Activated naive CD4-positive, alpha-beta T cell treated with anti-CD3 and anti-CD28 coated beads for 36 hours (primary cell): ENCODE results near the gene NACC2. TPM values are rescaled to one million over a fixed set of nuclear protein-coding genes. Genes with fewer than 3 reads are reported as not detected.

Experiments used
- CTCF ChIA-PET: fragments of 350-600 bp; sonication (Branson Sonifier 250); formaldehyde crosslinking; loops from one replicate; lab custom pipeline; 2021; ENCODE audit warnings: antibody characterized with exemption; lab: Charles Lee
- DNase-seq: peaks from one replicate; pipeline ENCODE4 v3.0.0-alpha.2; 2020
- H3K27ac Mint-ChIP-seq: one replicate; pipeline ENCODE4 v1.8.0; 2021; ENCODE audit warnings: mild to moderate bottlenecking, mixed read lengths
- H3K27me3 Mint-ChIP-seq: one replicate; pipeline ENCODE4 v1.8.0; 2021; ENCODE audit warnings: low read depth, mixed read lengths
- H3K36me3 Mint-ChIP-seq: one replicate; pipeline ENCODE4 v1.8.0; 2021; ENCODE audit warnings: low read depth, mixed read lengths
- H3K4me1 Mint-ChIP-seq: one replicate; pipeline ENCODE4 v1.8.0; 2021; ENCODE audit warnings: low read depth, mixed read lengths
- H3K4me3 Mint-ChIP-seq: one replicate; pipeline ENCODE4 v1.8.0; 2021; ENCODE audit warnings: mild to moderate bottlenecking, moderate library complexity, mixed read lengths
- H3K9me3 Mint-ChIP-seq: one replicate; pipeline ENCODE4 v1.8.0; 2021; ENCODE audit warnings: mixed read lengths
- intact Hi-C: fragments of 100-400 bp; cut with micrococcal nuclease; formaldehyde crosslinking; loops from one replicate; pipeline ENCODE4 v1.15.1; 2023
- total RNA-seq, 2 experiments: library from RNA; stranded (reverse); gene quantifications; one replicate each; pipeline ENCODE4 v1.2.3, GENCODE V29; 2021

NACC2 gene
- total RNA-seq, 2 experiments from 2014 or later, result 3.4 to 3.5 TPM

DNA sequence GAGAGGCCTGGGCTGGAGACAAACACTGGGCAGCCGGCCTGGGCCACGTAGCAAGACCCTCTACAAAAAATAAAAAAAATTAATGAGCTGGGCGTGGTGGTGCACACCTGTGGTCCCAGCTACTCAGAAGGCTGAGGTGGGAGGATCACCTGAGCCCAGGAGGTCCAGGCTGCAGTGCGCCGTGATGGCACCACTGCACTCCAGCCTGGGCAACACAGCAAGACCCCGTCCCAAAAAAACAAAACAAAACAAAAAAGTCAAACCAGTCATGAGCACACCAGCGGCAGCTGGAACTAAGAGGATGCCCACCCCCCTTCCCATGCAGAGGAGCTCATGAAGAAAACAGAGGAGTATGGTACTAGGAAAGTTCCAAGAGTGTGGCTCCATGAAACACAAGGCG lies 131.8 kb downstream of the NACC2 start:
- no peak overlapping the region for H3K4me3 Mint-ChIP-seq

DNA sequence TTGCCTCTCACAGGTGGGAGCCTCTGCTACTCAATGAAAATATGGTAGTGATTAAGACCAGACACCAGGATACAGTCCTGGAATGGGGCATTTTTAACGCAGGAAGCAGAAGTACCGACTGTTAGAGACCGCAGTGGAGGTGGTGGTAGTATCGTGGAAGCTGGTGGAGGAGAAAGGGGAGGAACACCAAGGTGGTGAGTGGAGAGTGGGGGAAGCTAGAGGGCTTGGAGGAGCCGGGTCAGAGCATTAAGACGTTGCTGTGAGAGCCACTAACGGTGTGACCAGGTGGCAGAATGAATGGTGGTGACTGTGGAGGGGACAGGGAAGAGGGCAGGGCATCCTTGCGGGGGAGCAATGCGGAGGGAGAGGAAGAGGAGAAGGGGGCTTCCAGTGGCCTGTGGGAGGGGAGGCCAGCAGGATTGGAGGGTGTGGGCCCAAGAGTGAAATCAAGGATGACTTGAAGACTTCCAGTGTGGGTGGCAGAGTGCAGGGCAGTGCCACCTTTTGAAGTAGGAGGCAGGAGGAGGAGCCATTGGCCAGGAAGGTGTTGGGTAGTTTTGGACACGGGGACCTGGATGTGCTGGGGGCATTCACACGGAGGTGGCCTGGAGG lies 132.3 kb downstream of the NACC2 start:
- Mint-ChIP-seq H3K4me3 (peak overlapping the region; percentile 74), H3K27me3 (no peaks in the 10 kb centered on the region), H3K4me1 (peaks cover 37% of the 10 kb centered on the region), H3K9me3 (no peaks in the 10 kb centered on the region), H3K36me3 (no peaks in the 10 kb centered on the region), H3K27ac (no peak overlapping the region)
- intact Hi-C loops, result loop anchor here (10.0 kb wide), 3 partner anchors 168 to 358 kb away; partner anchors contain the start of gene QSOX2
- CTCF ChIA-PET, result interaction anchor here (1.4 kb wide), 1 partner anchor 160 kb away, joined by 4 read pairs; no protein-coding TSS in a partner anchor
- no peak for DNase-seq

More for the DNA sequence above, 131.8 kb downstream of the NACC2 start:
- Mint-ChIP-seq H3K36me3 (no peaks in the 10 kb centered on the region), H3K27ac (no peak overlapping the region), H3K27me3 (no peaks in the 10 kb centered on the region), H3K4me1 (peaks cover 35% of the 10 kb centered on the region), H3K9me3 (no peaks in the 10 kb centered on the region)
- intact Hi-C loops, result loop anchor here (10.0 kb wide), 3 partner anchors 169 to 359 kb away; partner anchors contain the start of gene QSOX2
- CTCF ChIA-PET, result interaction anchor here (1.4 kb wide), 1 partner anchor 159 kb away, joined by 4 read pairs; no protein-coding TSS in a partner anchor
- no peak for DNase-seq

DNA sequence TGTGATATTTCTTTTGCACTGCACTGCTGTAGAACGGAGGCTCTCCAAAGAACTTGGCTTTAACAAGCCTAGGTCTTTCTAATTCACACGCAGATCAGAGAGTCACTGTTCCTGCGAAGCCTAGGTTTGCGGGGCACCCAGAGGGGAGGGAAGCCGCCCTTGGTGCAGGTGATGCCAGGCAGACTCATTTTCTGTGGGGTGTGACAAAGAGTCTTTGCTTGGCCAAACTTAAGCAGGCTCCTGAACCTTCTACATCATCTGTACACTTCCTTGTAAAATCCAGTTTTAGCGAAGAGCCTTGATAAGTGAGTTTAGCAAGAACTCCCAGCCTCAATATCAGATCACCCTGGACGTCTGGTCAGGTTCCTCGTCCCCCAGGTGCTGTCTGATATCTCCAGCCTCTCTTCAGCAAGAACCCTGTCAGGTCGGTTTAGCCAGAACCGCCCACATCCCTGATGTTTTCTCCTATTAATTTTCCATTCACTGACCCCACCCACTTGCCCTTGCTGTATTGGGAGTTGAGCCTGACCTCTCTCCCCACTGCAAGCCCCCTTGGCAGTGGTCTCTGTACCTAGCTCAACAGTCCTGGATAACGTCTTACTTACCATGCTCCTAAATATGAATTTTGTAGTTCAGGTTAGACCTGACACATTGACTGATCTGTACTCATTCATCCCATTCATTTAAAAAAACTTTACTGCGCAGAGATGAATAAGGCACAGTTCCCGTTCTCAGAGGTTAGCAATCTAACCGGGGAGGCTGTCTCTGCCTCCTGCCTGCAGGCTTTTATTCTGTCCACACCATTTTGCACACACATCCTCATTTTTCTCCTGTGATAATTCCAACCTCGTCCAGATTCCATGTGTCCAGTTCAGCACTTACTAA lies 133.0 kb downstream of the NACC2 start:
- Mint-ChIP-seq H3K9me3 (no peaks in the 10 kb centered on the region), H3K27ac (no peak overlapping the region), H3K4me1 (peaks cover 31% of the 10 kb centered on the region), H3K4me3 (peak overlapping the region; percentile 74), H3K36me3 (no peaks in the 10 kb centered on the region), H3K27me3 (no peaks in the 10 kb centered on the region)
- CTCF ChIA-PET, result no interaction called here
- DNase-seq, result no peak
- intact Hi-C loops, result loop anchor here (1.0 to 10.0 kb wide), 6 partner anchors 57 to 401 kb away; partner anchors contain the start of genes DNLZ and QSOX2

DNA sequence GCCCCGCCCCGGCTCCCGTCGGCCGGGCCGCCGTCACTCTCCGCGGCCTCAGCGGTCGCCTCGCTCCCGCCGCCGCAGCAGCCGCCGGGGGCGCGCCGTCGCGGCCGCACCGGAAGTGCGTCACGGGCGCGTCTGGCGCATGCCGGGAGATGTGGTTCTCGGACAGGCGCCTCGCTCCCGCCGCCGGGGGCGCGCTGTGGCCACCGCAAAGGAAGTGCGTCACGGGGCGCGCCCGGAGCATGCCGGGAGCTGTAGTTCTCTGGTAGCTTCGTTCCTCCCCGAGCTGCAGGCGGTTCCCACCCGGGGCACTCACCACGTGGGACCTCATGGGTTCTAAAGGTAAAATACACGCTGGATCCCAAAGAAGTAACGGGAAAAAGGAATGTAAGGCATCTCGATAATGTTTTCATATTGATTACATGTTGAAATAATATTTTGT lies 133.8 kb downstream of the NACC2 start, which contains the start of gene UBAC1:
TSS of gene UBAC1 (minus strand) at position 97 of the 439 bp plus-strand sequence. CDS start 211 bp downstream, outside the sequence.
- CTCF ChIA-PET, result interaction anchor here (0.7 to 0.8 kb wide), 2 partner anchors 97 to 165 kb away, joined by 3 to 4 read pairs; no protein-coding TSS in a partner anchor
- Mint-ChIP-seq H3K4me1 (peaks cover 32% of the 10 kb centered on the region), H3K9me3 (no peaks in the 10 kb centered on the region), H3K27me3 (no peaks in the 10 kb centered on the region), H3K4me3 (peak within 1 kb of the TSS; percentile 87), H3K27ac (peak within 1 kb of the TSS; percentile 50), H3K36me3 (no peaks in the 10 kb centered on the region)
- DNase-seq, result peak; percentile 94
- intact Hi-C loops, result loop anchor here (1.0 to 10.0 kb wide), 6 partner anchors 56 to 402 kb away; partner anchors contain the start of genes DNLZ and QSOX2

DNA sequence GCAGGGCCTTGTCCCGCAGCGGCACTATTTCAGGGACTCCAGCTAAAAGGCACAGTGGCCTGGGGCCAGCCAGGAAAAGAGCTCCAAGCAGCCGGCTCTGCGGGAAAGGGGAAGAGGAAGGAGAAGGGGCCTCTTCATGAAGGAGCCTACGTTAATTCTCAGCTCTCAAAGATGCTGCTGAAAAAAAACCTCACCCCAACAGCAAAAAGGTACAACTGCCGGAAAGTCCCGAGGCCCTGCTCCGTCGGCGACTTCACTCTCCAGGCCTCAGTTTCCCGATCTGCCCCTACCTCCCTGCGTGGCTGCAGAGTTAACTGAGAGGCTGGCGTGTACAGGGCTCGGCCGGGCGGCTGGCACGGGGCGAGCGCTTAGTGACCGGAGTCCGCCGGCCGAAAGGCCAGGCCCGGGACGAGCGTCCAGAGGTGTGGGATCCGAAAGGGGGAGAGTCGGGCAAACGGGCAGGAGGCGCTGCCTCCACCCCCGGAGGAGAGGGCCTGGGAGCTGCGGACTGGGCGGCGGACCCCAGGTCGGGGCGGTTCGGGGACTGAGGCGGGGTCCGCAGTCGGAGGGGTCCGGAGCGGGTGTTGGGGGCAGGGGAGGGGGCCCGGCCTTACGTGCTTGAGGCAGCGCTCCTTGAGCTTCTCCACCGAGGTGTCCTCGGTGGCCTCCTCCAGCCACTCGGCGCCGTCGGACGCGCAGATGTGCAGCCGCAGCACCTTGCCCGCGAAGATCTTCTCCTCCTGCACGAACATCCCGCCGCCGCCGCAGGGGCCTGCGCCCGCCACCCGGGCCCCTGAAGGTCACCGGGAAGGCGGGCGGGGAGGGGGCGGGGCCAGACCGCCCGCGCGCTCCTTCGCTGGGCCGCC lies 134.4 kb downstream of the NACC2 start:
- no peaks in the 10 kb centered on the region for H3K27me3 Mint-ChIP-seq
- no peak for DNase-seq
- peak overlapping the region; percentile 87 for H3K4me3 Mint-ChIP-seq
- H3K9me3 Mint-ChIP-seq, result no peaks in the 10 kb centered on the region
- H3K4me1 Mint-ChIP-seq, result peaks cover 33% of the 10 kb centered on the region
- H3K36me3 Mint-ChIP-seq, result no peaks in the 10 kb centered on the region
- H3K27ac Mint-ChIP-seq, result peak overlapping the region; percentile 50
- CTCF ChIA-PET, result interaction anchor here (0.7 to 1.8 kb wide), 6 partner anchors 95 to 164 kb away, joined by 3 to 6 read pairs (median 4); no protein-coding TSS in a partner anchor
- intact Hi-C loops, result loop anchor here (1.0 to 10.0 kb wide), 8 partner anchors 33 to 403 kb away; partner anchors contain the start of genes DNLZ and QSOX2

DNA sequence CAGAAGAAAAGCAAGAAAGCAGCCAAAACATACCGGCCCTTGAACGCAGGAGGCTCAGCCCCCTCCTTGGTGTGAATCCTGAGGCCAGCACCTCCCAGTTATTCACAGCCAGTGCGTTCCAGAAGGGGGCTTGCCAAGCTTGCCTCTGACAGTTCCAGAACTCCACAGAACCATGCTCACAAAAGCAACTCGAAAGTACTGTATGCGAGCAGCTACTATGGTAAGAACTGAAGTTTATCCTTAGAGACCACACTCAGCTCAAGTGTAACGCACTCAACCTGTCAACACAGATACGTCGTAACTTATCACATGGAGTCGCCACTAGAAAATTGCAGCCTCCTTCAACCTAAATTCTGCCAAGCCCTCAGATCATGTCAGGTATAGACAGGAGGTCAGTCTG lies 135.3 kb downstream of the NACC2 start:
- H3K27ac Mint-ChIP-seq, result no peak overlapping the region
- H3K4me1 Mint-ChIP-seq, result peaks cover 33% of the 10 kb centered on the region
- intact Hi-C loops, result loop anchor here (1.0 to 10.0 kb wide), 5 partner anchors 33 to 355 kb away; partner anchors contain the start of gene QSOX2
- H3K4me3 Mint-ChIP-seq, result peak overlapping the region; percentile 87
- no peaks in the 10 kb centered on the region for H3K36me3 Mint-ChIP-seq
- no peaks in the 10 kb centered on the region for H3K9me3 Mint-ChIP-seq
- CTCF ChIA-PET, result interaction anchor here (0.8 to 1.8 kb wide), 5 partner anchors 14 to 163 kb away, joined by 3 to 6 read pairs (median 5); no protein-coding TSS in a partner anchor
- no peaks in the 10 kb centered on the region for H3K27me3 Mint-ChIP-seq
- DNase-seq, result no peak

DNA sequence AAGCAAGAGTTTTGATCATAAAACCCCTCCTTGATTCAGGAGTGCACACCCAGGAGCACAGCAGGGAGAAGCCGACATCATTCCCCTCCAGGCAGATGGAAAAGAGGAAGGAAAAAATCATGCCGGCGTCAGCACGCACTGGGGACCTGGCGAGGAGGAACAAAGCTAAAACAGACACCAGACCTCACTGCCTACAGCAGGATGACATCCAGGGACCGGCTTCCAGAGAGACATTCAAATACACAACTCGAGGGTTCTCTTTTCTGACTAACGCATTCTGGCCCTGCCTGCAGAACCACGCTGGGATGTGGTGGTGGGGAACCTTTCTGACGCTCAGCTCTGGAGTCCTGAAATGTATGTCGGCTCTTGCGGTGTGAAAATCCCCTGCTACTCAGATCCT lies 136.6 kb downstream of the NACC2 start:
- no peaks in the 10 kb centered on the region for H3K9me3 Mint-ChIP-seq
- H3K27me3 Mint-ChIP-seq, result no peaks in the 10 kb centered on the region
- H3K4me3 Mint-ChIP-seq, result peak overlapping the region; percentile 15
- H3K4me1 Mint-ChIP-seq, result peaks cover 33% of the 10 kb centered on the region
- no peak for DNase-seq
- H3K36me3 Mint-ChIP-seq, result no peaks in the 10 kb centered on the region
- intact Hi-C loops, result no loop called here
- H3K27ac Mint-ChIP-seq, result no peak overlapping the region
- CTCF ChIA-PET, result interaction anchor here (2.1 kb wide), 1 partner anchor 164 kb away, joined by 9 read pairs; no protein-coding TSS in a partner anchor

DNA sequence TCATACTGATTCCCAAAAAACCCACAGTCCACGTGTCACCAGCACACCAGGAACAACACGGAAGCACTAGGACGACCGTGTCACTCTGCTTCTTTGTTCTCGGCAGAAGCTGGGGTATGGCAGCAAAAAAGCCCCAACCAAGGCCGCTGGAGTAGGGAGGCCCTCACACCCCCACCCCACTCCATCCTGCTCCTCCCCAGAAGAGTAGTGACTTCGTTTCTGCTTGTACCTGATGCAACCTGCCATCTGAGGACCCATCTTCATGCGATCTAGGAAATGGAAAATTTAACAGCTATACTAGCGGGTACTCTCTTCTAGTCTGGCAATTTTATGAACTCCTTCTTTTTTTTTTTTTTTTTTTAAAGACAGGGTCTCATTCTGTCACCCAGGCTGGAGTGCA lies 137.7 kb downstream of the NACC2 start:
- CTCF ChIA-PET, result interaction anchor here (2.1 kb wide), 1 partner anchor 165 kb away, joined by 9 read pairs; no protein-coding TSS in a partner anchor
- Mint-ChIP-seq H3K4me1 (peaks cover 29% of the 10 kb centered on the region), H3K4me3 (no peak overlapping the region), H3K9me3 (no peaks in the 10 kb centered on the region), H3K36me3 (no peaks in the 10 kb centered on the region), H3K27me3 (no peaks in the 10 kb centered on the region), H3K27ac (no peak overlapping the region)
- no peak for DNase-seq
- intact Hi-C loops, result no loop called here

DNA sequence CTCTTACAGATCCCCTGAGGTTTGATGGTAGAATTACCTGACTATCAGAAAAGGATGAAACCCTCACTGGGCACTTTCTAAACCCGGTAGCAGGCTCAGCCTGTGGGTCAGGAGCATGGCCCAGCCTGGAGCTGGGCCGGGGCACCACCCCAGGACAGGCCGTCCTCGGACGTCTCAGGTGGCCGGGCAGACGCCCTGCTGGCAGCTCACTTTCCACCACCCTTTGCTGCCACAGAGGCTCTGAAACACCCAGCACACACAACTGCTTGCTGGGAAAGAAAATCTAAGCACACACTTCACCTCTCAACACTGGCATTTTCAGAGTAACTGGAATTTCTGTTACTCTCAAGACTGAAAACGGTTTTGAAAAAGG lies 138.3 kb downstream of the NACC2 start:
- H3K9me3 Mint-ChIP-seq, result no peaks in the 10 kb centered on the region
- CTCF ChIA-PET, result no interaction called here
- H3K27ac Mint-ChIP-seq, result no peak overlapping the region
- no peaks in the 10 kb centered on the region for H3K36me3 Mint-ChIP-seq
- intact Hi-C loops, result no loop called here
- H3K27me3 Mint-ChIP-seq, result no peaks in the 10 kb centered on the region
- no peak overlapping the region for H3K4me3 Mint-ChIP-seq
- H3K4me1 Mint-ChIP-seq, result peaks cover 22% of the 10 kb centered on the region
- DNase-seq, result no peak
